NCI-H2029 treated with DMSO at 0.1 percent for 48 hours (cell line): ENCODE measurements around the gene NXPE2.
A peak's percentile ranks its signal among the peaks of the same experiment; 100 is the strongest.
"Not testable (repeated sequence)": the region's sequence is repeated elsewhere in the genome, so short reads cannot be mapped to it uniquely, and the experiment has no call there.

Experiments
- DNase-seq: peaks from one replicate; lab custom pipeline; 2025; lab: John Stamatoyannopoulos, UW

The NXPE2 gene

DNA sequence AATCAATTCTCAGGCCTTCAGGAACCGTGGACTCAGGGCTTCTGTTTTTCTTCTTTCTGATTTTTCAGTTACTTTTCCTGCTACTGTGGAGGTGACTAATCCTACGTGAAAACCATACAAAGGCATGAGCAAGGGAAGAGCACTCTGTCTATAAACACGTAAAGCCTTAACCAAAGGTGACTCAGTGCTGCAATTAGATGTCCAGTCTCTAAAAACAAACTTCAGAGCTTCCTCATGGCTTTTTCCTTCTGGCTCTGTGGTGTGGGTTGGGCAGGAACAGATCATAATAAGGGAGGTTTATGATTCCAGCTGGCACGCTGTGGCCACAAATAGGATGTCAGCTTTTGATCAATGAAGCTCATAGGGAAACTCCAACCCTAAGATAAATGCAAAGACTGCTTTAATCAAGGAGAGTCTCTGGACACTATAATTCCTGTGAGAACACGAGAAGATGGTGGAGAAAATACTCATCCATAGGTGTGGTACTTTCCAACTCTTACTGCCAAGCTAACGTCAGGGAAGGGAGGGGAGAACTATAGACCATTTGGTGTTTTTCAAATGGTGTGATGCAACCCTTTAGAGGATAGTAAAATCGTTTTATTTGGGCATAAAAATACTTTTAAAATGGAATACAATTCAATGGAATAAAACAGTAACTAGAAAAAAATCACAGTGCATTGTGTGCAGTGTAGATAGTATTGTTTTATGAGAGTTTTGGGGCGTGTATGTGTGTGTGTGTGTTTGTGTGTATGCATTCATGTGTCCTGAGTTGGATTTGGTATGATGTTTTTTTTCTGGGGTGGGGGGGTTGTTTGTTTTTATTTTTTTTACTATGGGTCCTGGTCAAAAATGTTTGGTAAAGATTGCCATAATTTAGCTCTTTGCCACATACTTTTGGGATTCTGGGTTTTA lies at the start of gene NXPE2:
Gene NXPE2 (plus strand): TSS at position 403 of the 912 bp plus-strand sequence. CDS start 49 bp downstream, at position 452.
- DNase-seq = no peak

DNA sequence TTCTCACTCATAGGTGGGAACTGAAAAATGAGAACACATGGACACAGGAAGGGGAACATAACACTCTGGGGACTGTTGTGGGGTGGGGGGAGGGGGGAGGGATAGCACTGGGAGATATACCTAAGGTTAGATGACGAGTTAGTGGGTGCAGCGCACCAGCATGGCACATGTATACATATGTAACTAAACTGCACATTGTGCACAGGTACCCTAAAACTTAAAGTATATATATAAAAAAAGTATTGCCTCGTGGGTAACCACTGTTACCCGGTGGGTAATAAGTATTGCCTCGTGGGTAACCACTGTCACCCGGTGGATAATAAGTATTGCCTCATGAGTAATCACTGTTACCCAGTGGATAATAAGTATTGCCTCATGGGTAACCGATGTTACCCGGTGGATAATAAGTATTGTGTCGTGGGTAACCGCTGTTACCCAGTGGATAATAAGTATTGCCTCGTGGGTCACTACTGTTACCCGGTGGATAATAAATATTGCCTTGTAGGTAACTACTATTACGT lies 46.8 kb upstream of the NXPE2 start:
- DNase-seq = not testable (repeated sequence)

DNA sequence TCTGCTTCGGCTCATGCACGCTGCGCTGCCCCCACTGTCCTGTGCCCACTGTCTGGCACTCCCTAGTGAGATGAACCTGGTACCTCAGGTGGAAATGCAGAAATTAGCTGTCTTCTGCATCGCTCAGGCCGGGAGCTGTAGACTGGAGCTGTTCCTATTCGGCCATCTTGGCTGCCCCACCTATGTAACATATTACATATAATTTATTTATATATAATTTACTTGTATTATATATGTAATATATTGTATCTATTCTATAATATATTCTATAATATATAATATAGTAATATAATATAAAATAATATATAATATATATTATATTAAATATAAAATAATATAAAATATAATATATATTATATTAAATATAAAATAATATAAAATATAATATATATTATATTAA lies 38.9 kb upstream of the NXPE2 start:
- not testable (repeated sequence) for DNase-seq

DNA sequence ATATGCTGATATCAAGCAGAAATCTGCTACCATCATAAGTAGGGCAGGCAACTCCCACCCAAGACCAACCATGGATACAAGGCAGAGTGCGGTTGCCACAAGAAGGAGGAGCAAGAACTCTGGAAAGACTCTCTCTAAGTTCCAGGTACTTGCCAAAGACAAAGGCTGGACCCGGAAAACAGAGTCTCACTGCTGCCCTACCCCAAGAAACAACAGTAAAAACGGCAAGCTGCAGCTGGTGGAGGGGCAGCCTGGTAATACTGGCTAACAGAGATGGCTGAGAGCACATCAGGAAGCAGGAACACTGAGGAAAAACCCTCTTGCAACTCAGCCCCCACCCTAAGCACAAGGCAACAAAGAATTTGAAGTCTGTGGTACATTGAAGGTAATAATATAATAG lies 27.7 kb upstream of the NXPE2 start:
- DNase-seq = no peak

DNA sequence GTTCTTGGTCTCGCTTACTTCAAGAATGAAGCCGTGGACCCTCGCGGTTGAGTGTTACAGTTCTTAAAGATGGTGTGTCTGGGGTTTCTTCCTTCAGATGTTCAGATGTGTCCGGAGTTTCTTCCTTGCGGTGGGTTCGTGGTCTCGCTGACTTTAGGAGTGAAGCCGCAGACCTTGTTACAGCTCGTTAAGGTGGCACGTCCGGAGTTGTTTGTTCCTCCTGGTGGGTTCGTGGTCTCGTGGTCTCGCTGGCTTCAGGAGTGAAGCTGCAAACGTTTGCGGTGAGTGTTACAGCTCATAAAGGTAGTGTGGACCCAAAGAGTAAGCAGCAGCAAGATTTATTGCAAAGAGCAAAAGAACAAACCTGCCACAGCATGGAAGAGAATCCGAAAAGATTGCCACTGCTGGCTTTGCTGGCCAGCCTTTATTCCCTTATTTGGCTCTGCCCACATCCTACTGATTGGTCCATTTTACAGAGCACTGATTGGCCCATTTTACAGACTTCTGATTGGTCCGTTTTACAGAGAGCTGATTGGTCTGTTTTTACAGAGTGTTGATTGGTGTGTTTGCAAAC lies 27.1 kb upstream of the NXPE2 start:
- no peak for DNase-seq

DNA sequence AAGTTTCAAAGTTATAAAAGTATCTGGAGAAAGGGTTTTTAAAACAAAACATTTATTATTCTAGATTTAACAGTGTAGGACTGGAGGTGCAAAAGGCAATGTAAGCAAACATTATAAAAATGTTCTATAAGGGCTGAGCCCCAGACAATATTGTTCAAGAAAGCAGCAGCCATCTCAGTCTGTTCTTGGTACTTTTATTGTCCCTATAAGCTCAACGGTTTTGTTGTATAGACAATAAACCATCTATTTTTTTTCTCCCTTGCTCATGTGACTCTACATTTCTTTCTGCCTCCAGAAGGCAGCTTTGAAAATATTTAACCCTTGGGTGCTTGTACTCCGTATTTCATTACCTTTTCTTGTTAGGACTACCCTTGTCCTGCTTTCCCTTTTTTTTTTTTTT lies 25.2 kb upstream of the NXPE2 start:
- no peak for DNase-seq

DNA sequence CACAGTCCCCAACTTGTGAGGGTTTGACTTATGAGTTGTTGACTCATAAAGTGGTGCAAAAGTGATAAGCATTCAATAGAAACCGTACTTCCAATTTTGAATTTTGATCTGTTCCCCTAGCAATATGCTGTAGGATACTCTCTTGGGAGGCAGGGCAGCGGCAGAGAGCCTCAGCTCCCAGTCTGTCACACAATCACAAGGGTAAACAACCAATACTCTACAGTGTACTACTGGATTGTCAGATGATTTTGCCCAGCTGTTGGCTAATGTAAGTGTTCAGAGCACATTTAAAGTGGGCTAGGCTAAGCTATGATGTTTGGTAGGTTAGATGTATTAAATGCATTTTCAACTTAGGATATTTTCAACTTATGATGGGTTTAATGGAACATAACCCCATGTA lies 13.7 kb upstream of the NXPE2 start:
- DNase-seq = no peak

DNA sequence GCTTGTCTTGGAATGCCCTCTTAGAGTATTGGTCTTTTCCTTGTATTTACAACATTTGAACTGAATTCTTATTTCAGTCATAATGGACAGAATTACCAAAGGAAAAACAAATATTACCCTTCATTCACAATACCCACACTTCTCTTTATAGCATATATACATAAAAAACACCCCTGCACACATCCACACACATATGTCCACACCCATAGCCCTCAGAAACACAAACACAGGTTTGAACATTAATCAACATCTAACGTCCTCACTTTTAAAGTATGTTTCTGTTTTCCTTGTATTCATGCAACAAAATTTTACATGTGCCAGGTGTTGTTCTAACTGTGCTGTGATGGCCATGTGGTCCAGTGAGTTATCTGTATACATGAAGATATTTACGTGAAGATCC lies 11.6 kb upstream of the NXPE2 start:
- DNase-seq = no peak

DNA sequence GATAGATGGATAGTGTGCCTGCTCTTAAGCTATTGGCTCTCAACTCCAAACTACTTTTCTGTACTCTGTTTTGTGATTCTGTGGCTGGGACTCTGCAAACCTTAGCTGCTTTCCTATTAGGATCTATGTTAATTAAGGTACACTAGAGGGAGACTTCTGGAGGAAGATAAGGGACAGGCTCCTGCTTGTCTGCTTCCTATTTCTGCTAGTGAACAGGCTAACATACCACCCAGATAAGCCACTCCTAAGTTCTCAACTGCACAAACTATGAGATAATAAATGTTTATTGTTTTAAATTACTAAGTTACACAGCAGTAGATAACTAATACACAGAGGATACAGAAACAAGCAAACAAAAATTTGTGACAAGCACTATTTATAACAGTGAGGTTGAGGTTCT lies 10.2 kb upstream of the NXPE2 start:
- no peak for DNase-seq

DNA sequence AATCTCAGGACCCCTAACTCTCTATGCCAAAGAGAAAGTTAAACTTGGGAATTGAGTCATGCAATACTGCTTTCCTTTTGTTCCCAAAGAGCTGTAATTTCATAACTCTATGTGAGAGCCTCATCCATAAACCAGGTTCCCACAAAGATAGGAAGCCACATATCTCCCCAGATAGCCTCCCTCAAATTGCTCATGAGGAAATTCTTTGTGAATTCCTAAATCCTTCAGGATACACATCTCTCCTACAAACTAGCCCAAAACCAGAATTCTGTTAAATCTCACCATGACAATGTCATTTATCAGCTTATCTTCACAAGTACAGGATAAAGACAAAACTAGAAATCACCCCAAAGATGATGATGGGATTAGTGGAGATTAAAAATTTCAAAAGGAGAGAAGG lies 4.7 kb upstream of the NXPE2 start:
- DNase-seq = no peak

DNA sequence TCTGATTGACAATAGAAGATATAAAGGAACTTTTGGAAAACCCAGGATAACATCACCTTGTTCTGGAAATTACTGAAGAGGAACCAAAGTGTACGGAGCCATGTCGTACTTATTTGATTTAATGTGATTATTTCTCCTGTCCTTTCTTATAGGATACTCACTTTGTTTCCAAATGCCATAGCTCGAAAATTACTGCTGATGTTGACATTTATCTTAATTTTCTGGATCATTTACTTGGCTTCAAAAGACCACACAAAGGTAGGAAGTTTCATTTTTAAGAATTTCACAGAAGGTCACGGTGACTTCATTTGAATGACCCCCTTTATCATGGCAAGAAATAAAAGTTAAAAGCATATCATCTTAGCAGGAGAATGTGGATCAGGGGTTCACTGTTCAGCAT lies 1.2 kb downstream of the NXPE2 start:
- DNase-seq = no peak

DNA sequence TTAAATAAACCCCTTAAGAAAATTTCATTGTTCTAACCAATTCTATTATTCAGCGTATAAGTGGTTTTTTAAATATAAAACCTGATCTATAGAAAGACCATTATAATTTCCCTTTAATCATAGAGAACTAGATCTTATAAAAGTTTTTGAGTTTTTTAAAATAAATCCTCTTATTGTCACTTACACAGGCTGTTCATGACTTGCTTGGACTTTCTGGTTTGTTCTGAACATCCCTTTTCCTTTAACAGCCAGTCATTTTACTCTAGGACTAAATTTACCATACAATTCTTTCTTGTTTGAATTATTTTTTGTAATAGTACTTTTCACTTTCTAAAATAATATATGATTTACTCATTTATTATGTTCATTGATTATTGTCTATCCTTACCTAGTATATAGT lies 4.7 kb downstream of the NXPE2 start:
- DNase-seq = no peak

DNA sequence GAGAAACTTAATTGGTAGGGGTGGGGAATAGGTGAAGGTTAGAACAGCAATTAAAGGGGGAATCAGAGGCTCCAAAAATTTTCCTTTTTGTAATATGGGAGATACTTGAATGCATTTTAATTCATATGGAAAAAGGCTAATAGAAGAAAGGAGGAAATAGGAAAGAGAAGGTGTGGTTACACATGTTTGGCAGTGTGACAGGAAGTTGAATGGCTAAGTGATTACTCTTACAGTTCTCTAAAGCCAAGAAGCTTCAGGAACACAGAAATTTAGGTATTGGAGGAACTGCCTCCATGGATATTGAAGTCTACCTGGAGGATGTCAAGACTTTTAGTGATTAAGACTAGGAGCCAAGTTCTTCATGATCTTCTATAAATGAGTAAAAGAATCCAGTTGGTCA lies 6.3 kb downstream of the NXPE2 start:
- DNase-seq = no peak

DNA sequence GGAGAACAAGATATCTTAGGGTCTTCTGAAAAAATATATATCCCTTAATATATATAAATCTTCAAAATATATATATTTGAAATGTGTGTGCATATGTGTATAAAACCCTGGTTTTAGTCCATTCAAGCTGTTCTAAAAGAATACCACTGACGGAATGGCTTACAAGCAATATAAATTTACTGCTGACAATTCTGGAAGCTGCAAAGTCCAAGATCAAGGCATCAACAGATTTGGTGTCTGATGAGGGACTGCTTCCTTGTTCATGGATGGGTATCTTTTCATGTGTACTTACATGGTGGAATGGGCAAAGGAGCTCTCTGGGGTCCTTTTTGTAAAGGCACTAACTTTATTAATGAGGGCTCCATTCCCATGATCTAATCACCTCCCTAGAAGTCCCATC lies 6.8 kb downstream of the NXPE2 start:
- no peak for DNase-seq

DNA sequence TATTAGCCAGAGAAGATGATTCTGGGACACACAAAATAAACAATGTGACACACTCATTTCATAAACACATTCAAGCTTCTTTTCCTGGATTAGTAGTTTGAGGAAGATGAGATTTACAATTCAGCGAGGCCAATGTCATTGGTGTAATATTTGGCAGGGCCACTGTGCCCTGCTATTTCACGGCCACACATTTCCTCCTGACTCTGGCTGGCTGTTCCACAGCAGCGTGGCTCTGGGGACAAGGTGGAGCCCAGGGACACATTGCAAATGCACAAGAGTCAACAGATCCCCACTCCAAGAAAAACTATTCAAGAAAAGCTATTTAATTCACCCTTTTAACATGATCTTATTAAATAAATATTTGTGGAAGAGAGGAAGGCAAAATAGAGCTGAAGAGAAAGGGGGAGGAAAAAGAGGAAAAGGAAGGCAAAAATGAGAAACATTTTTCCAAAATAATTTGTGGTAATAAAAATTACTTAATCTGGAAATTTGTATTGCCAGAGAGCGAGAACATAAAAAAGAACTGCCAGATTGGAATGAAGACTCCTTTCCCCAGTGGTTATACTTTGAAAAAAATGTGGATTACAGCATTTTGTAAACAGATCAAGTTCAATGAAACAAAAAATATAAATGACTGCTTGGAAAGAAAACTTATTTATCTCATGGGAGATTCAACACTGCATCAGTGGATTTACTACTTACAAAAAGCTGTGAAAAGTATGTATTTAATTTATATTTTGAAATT lies 27.1 kb downstream of the NXPE2 start:
- DNase-seq = no peak

DNA sequence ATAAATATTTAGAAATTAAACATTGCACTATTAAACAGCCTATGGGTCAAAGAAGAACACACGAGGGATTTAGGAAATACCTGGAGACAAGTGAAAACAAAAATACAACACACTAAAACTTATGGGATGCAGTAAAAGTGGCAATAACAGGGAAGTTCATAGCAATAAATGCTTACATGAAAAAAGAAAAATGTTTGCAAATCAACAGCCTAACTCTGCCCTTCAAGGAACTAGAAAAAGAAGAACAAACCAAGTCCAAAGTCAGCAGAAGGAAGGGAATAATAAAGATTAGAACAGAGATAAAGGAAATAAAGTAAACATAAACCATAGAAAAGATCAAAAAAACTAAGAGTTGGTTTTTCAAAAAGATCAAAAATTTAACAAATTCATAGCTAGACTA lies 31.6 kb downstream of the NXPE2 start:
- no peak for DNase-seq

DNA sequence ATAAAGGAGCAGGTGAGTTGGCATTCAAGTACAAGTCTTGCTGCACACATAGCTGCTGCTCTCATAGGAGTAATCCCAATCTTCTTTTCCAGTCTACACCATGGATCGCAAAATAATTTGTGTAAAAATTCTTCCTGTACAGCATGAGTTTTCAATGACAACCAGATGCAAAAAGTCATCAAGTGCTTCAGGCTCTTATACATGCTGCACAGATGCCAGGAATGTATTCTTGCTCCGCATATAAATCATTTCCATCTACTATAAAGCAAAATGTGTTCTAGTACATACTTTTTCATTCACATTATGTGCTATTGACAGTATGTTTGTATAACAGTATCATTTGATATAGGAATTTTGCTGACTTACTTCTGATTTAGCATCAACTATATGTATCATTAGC lies 35.4 kb downstream of the NXPE2 start:
- DNase-seq = no peak

DNA sequence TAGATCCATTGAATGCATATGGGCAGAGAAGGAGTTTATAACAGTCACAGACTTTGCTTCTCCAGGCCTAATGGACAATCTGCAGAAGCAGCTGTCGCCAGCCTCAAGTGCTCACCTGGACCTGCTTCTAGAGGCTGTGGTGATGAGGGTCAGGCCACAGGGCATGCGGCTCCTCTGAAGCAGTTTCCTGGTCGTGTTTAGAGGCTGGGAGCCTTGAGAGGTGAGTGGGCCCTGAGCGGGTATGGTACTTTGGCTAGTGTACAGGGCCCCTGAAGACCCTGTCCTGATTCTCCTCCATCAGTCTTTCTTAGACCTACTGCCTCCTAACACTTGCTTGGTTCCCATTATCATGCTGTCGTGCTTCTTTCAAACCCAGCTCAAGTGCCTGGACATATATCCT lies 41.2 kb downstream of the NXPE2 start:
- DNase-seq = no peak

DNA sequence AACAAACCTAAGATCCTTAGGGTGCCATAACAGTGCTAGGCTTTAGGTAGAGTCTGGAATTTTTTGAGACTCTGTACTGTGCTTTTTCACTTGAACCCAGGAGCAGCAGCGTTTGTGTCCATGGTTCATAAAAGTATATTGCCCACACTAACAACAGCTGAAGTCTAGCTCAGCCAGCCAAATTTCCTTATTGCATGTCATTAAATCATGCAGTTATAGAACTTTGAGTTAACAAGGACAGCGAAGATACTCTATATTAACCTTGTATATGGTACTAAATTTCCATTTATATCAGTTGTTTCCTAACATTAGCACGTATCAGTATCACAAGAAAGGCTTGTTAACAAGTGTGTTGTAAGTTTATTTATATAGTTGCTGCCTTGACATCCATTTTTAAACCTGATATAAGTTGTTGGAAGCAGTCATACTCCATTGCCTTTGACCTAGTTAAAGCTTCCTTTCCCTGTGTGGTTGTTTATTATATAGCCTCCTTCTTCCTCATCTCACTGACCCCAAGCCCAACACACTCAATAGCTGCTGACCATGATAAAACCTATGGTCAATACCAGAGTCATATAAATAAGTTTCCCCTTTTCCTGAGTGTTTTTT lies 46.7 kb downstream of the NXPE2 start:
- no peak for DNase-seq

DNA sequence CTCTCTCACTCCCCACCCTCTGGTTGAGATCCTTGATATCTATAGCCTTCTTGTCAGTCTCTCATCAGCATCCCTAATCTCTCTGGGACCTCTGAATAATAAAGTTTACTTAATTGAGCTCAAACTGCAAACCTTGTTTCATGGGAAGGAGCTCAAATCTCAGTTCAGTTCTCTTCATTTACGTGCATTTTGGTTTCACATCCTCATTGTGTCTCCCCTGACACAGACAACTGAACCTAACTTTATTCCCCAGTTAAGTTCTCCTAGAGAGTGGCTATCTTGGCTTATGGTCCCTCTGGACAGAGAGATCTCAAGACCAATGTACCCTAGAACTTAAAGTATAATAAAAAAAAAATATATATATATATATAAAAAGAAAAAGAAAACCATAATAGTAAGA lies 47.3 kb downstream of the NXPE2 start:
- no peak for DNase-seq

DNA sequence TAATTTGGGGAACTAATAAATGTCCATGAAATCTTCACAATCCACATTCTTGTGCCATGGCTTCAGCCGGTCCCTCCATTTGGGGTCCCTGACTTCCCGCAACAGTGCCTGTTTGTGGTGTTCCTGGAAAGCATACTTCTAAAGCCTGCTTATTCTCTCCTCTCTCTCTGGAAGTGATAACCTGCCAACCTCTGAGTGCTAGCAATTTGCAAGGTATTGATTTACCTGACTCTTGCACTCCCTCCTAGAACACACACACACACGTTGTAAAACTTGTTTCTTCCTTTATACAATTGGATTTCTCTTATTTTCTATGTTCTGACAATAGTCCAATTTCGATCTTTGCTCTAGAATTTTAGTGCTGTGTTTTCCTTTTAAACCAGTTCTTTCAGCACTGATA lies 58.5 kb downstream of the NXPE2 start:
- DNase-seq = no peak

DNA sequence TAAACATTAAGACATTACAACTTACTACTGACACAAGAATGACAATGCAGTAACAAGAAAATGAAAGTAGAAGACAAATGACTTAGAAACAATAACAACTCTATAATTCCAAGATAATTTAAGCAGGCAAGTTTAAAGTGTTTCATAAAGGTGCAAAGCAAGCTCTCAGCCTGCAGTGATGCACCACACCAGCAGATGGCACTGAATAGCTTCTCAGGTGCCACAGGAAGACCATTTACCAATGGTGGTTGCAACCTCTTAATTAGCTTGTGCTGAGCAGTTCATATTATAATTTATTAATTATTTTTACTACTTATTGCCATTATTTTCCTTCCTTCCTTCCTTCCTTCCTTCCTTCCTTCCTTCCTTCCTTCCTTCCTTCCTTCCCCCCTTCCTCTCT lies 60.6 kb downstream of the NXPE2 start:
- DNase-seq = peak; percentile 32
